Astrocyte (in vitro differentiated cells and primary cell): Measurements from ENCODE around the gene CST9.

Experiments
- CTCF ChIP-seq: IDR thresholded peaks from 2 replicates; pipeline ENCODE4 v1.5.1; 2011; ENCODE audit warnings: low read depth, mild to moderate bottlenecking, inconsistent platforms, low read length, moderate library complexity; ENCODE audit not compliant: insufficient read depth
- EZH2 ChIP-seq: IDR thresholded peaks from 2 replicates; pipeline ENCODE4 v1.6.1; 2012; ENCODE audit warnings: mild to moderate bottlenecking, low read length, inconsistent platforms; ENCODE audit not compliant: insufficient read depth

- no peak for TF ChIP-seq CTCF
- no peak for TF ChIP-seq EZH2
These were observed 30.7 kb downstream of the CST9 start for GRCh38 chr20:23574977-23575376.
